NCI-H460 (cell line): Measurements from ENCODE around the gene HLX. TPM values are rescaled to one million over a fixed set of nuclear protein-coding genes. Genes with fewer than 3 reads are reported as not detected.

ENCODE experiments used
- DNase-seq: peaks from one replicate; pipeline ENCODE4 v3.0.0-alpha.2; 2016; ENCODE audit warnings: low read depth; ENCODE audit errors: extremely low read depth
- total RNA-seq: library from RNA; depleted of rRNA; stranded (reverse); fragments of >200 nt; shearing (Covaris generic); gene quantifications from 2 replicates; pipeline ENCODE4 v1.2.3, GENCODE V29; 2014

HLX gene
- total RNA-seq, 1 experiment from 2014 or later, result 0.42 TPM

DNA sequence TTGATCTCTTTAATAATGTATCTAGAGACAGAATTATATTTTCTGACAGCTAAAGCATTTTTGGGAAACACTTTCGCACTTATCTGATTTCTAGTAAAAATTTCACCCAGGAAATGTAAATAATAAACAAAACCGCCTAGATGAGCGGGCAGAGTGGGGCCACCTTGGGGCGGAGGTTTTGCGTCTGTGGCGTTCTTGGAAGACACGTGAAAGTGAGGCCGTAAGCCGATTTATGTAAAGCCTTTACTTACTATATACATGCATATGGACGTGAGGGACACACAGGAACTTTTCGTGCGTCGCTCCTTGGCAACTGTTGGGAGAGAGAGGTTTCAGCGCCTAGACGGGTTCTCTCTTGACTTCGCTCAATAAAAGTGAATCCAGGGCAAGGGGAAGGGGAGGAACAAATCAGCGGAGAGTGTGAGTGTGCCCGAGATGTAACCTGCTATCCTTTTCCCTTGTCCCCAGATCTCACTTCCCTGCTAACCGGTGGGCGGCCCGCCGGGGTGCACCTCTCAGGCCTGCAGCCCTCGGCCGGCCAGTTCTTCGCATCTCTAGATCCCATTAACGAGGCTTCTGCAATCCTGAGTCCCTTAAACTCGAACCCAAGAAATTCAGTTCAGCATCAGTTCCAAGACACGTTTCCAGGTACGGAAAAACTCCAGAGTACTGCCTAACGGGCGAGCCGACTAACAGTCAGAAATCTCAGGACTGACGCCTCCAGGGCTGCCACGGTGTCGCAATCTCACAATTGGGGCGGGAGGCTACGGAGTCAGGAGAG is 1.7 kb downstream of the HLX start:
- DNase-seq, result no peak

- no peak for DNase-seq
Observed at GRCh38 chr1:220882061-220882891, 3.0 kb downstream of the HLX start.

- DNase-seq, result no peak
Observed at GRCh38 chr1:220884109-220884980, 5.1 kb downstream of the HLX start.

GRCh38 chr1:220884981-220885918 is 6.0 kb downstream of the HLX start:
- no peak for DNase-seq

DNA sequence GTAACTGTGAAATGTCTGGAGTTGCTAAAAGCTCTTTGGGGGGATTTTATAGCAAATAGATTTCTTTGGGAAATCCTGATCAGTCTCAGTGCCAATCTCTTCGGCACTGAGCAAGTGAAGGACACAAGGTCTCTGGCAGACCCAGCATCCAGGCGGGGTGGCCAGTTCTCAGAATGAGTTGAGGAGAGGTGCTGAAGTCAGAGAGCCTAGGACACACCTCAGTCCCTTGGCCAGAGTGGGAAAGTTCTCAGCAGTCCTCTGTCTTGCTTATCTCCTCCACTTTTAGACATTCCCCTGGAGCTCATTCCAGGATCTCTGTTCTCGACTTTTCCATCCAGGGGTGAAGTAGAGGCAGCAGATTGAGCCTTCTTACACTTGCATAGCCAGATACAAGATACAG is 6.7 kb downstream of the HLX start:
- DNase-seq, result no peak

- no peak for DNase-seq
Observed at GRCh38 chr1:220886470-220887201, 7.4 kb downstream of the HLX start.

DNA sequence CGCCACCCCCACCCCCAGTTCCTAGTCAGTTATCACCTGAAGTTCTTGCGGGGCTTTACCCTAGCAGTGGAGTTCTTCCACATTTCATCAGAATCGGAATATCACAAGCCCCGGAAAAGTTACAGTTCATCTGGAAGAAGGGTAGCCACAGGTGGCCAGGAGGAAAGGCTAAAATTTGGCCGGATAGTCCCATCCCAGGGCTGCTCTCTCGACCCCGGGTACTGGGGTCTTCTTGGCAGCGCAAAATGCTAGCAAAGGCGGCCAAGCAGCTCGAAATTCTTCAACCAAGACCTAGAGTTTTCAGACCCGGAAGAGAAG is 7.9 kb downstream of the HLX start:
- no peak for DNase-seq

DNA sequence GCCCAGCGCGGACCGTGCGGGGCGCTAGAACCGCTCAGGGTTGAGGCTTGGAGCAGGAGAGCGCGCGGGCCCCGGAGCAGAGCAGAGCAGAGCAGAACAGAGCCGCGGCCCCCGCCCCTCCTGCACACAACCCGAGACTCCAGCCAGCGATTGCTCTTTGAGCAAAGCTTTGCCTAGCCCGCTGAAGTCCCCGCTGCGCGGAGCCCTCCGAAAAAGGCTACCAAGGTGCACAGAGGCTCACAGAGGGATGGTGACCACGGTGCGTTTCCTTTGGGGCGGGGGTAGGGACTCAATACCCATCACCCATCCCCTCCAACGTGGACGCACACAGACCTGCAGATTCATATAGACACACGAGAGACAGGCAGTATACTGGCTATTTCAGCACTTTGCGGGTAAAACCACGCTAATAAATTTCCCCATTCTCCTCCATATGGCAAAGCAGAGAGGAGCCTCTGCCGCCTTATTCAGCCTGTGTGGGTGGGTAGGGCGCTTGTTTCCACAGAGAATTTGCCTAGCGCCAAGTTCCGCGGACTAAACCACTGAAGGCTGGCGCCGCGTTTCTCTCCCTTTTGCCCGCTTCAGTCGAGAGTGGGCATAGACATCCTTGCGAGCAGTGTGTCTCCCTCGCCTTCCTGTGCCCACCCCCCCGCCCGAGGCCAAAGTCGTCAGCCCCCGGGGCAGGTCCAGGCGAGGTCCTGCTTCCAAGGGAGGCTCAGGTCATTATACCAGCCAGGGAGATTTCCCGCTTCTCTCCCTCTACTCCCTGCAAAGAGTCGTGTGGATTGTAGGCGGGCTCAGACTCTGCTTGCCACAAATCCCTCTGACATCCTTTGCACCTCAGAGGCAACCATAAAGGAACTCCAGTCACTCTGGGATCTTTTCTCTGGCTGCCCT is 8.5 kb downstream of the HLX start:
- no peak for DNase-seq

DNA sequence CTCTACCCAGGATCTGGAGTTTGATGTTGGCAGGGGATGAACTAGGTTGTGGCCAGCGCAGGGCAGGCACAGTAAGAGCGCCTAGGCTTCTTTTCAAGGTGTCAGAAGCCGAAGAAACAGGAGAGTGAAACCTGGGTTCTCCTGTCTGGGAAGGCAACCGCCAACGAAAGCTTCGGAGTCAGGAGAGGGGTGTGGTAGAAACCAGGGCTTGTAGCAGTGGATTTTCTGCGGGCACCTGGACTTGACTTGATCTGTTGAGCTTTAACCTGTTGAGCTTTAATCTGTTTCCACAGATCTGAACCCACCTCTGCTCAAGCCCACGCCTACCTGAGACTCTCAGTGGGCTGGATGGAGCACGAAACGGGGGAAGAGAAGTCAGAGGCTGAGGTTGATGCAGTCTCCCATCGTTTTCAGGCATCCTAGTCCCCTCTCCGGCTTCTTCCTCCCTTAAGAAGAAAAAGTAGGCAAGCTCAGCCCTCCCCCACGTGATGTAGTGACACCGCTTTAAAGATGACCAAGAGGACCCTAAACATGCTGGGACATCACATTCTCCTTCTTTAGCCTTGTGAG is 9.3 kb downstream of the HLX start:
- DNase-seq, result no peak

- no peak for DNase-seq
Observed at GRCh38 chr1:220889333-220889732, 10.1 kb downstream of the HLX start.

DNA sequence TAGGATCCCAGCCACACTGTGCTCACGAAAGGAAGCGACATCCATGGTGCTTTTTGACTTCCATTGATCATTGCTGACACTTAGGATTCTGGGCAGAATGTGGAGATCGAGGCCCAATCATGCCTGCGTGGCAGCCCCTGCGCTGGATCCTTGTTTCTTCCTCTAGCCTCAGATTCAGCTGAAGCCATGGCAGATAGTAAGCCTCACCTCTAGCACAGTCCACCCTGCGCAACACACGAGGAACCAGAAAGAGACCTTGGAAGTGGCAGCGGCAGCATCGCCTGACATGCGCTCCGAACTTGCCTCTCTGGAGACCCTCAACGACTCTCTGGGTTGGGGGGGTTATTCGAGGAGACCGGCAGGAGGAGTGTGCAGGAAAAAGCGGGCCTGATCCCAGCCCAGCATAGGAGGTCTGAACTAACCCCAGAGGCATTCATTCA is 10.6 kb downstream of the HLX start:
- no peak for DNase-seq

GRCh38 chr1:220890602-220891001 is 11.4 kb downstream of the HLX start:
- no peak for DNase-seq

DNA sequence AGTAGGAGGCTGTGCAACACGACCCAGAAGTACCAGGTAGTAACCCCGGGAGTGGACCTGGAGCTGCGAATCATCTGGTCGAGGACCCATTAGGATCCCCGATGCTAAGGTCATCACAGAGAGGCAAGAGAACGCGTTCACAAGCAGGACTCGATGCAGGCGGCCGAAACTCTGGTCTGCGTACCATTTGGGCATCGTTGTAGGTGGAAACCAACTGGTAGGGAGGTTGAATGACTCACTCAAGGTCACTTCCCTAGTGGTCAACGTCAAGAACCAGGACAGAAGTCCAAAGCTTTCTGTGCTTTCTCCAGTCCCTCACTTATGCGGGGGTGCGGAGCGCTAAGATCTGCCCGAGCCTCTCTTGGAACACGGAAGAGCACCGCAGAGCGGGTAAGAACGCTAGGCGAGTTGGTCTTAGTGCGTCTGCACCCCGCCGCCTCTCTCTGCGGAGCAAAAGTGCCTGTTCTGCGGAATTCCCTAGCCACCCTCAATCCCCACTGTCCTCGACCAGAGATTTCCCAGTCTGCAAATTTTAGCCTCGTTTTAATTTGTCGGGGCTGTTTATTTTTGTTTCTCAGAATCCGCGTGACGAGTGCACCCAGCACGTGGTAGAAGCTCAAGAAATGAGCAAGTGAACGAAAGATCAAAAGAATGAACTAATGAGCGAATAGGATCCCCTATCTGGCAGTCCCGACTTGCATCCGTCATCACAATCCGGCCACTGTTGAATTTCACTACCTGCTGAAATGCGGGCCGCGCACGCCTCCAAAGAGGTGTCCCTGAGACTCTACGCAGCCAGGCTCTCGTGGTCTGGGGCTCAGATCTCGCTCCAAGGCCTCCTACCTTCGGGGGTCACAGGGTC is 12.2 kb downstream of the HLX start:
- DNase-seq, result no peak

DNA sequence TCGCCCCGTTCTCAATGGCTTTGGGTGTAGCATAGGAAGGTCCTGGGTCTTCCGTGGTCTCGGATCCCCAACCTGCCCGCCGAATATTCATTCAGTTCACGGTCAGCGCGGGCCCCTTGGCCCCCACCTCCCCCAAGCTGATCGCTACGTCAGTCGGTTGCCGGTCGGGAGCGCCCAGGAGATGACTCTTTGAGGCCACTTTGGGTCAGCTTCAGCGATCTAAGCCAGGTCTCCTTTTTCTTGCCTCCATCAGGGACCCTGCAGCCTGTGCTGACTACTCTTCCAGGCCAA is 12.8 kb downstream of the HLX start:
- no peak for DNase-seq

GRCh38 chr1:220892997-220893700 is 13.9 kb downstream of the HLX start:
- no peak for DNase-seq

DNA sequence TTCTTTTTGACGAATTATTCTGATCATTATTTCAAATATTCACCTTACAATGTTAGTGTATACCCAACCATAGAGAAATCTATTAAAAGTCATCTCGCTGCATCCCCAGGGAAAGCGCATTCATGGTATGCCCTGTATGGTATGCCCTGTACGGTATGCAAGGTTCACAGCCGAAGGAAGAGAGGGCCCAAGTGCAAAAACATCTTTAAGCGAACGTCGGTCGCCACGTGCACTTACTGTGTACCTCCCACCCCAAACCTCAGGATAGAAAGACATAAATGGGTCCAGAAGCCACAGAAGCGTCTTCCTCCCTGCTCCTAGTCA is 14.4 kb downstream of the HLX start:
- no peak for DNase-seq
